ENCODE data around the gene PTPN5.

Gene PTPN5

GRCh38 chr11:18776324-18776723 is 15.3 kb downstream of the PTPN5 start:
- no peak overlapping the region for H4K8ac ChIP-seq (ENCODE audit: low read depth, low read length)
- no peak overlapping the region for H3K4ac ChIP-seq (ENCODE audit: low read depth, low read length)
- H3K18ac ChIP-seq (ENCODE audit: low read length), result no peak overlapping the region
- no peak overlapping the region for H3K27ac ChIP-seq (ENCODE audit: low read depth, low read length)
- H3K36me3 ChIP-seq (ENCODE audit: control insufficient read depth in 1 of 2, insufficient read depth in 2 of 2, low read length in 2 of 2), result no peaks in the 10 kb centered on the region
- H4K12ac ChIP-seq (ENCODE audit: low read depth, low read length), result no peak overlapping the region
- H3K23ac ChIP-seq (ENCODE audit: low read length), result no peak overlapping the region
- WGBS (ENCODE audit: extremely low coverage, insufficient coverage, insufficient read length), result no CpG with 5 or more reads among the region's 6 CpGs
- no peak overlapping the region for H2AFZ ChIP-seq (ENCODE audit: insufficient read depth, low read length, poor library complexity)
- no peak overlapping the region for H2BK120ac ChIP-seq (ENCODE audit: insufficient read depth, low read length, poor library complexity)
- no peak overlapping the region for H2BK5ac ChIP-seq (ENCODE audit: low read depth, low read length, poor library complexity)
- H3K79me1 ChIP-seq (ENCODE audit: low read length), result no peaks in the 10 kb centered on the region
- H3K14ac ChIP-seq (ENCODE audit: low read length), result no peak overlapping the region
- H3K4me2 ChIP-seq (ENCODE audit: low read length), result no peak overlapping the region
- no peaks in the 10 kb centered on the region for H3K4me1 ChIP-seq (ENCODE audit: control insufficient read depth in 1 of 2, insufficient read depth in 2 of 2, low read length in 2 of 2)
- H2BK12ac ChIP-seq (ENCODE audit: low read length), result no peak overlapping the region
- H4K91ac ChIP-seq (ENCODE audit: low read depth, low read length), result no peak overlapping the region
- H3K9me3 ChIP-seq (ENCODE audit: insufficient read depth, low read depth, low read length), result no peaks in the 10 kb centered on the region
- H3K9ac ChIP-seq (ENCODE audit: low read length), result no peak overlapping the region
- no peaks in the 10 kb centered on the region for H3K79me2 ChIP-seq (ENCODE audit: control insufficient read depth, insufficient read depth, low read length, poor library complexity)
- H3K4me3 ChIP-seq (ENCODE audit: low read depth, low read length), result no peak overlapping the region
- no peak overlapping the region for H2AK5ac ChIP-seq (ENCODE audit: low read length)
- DNase-seq, result no peak
- no peaks in the 10 kb centered on the region for H3K27me3 ChIP-seq (ENCODE audit: insufficient read depth, low read length)

- Histone ChIP-seq H3K4me2 (ENCODE audit: low read length) (no peak overlapping the region), H3K27ac (ENCODE audit: low read depth, low read length) (no peak overlapping the region), H3K4me3 (ENCODE audit: low read depth, low read length) (no peak overlapping the region), H3K14ac (ENCODE audit: low read length) (no peak overlapping the region), H3K9me3 (ENCODE audit: insufficient read depth, low read depth, low read length) (no peaks in the 10 kb centered on the region), H3K36me3 (ENCODE audit: control insufficient read depth in 1 of 2, insufficient read depth in 2 of 2, low read length in 2 of 2) (no peaks in the 10 kb centered on the region), H3K27me3 (ENCODE audit: insufficient read depth, low read length) (no peaks in the 10 kb centered on the region), H4K12ac (ENCODE audit: low read depth, low read length) (no peak overlapping the region), H2BK12ac (ENCODE audit: low read length) (no peak overlapping the region), H2AK5ac (ENCODE audit: low read length) (no peak overlapping the region), H3K18ac (ENCODE audit: low read length) (no peak overlapping the region), H3K79me2 (ENCODE audit: control insufficient read depth, insufficient read depth, low read length, poor library complexity) (no peaks in the 10 kb centered on the region), H2BK120ac (ENCODE audit: insufficient read depth, low read length, poor library complexity) (no peak overlapping the region), H2BK5ac (ENCODE audit: low read depth, low read length, poor library complexity) (no peak overlapping the region), H4K8ac (ENCODE audit: low read depth, low read length) (no peak overlapping the region), H3K23ac (ENCODE audit: low read length) (no peak overlapping the region), H3K9ac (ENCODE audit: low read length) (no peak overlapping the region), H3K79me1 (ENCODE audit: low read length) (no peaks in the 10 kb centered on the region), H3K4ac (ENCODE audit: low read depth, low read length) (no peak overlapping the region), H2AFZ (ENCODE audit: insufficient read depth, low read length, poor library complexity) (no peak overlapping the region), H4K91ac (ENCODE audit: low read depth, low read length) (no peak overlapping the region), H3K4me1 (ENCODE audit: control insufficient read depth in 1 of 2, insufficient read depth in 2 of 2, low read length in 2 of 2) (no peaks in the 10 kb centered on the region)
- DNase-seq, result peak; percentile 27 to 67
- no CpG with 5 or more reads among the region's 16 CpGs for WGBS (ENCODE audit: extremely low coverage, insufficient coverage, insufficient read length)
Measured at GRCh38 chr11:18775492-18776292, 15.9 kb downstream of the PTPN5 start.

- Histone ChIP-seq H3K4me3 (ENCODE audit: low read depth, low read length) (no peak overlapping the region), H2BK12ac (ENCODE audit: low read length) (no peak overlapping the region), H2AK5ac (ENCODE audit: low read length) (no peak overlapping the region), H3K79me2 (ENCODE audit: control insufficient read depth, insufficient read depth, low read length, poor library complexity) (no peaks in the 10 kb centered on the region), H2AFZ (ENCODE audit: insufficient read depth, low read length, poor library complexity) (no peak overlapping the region), H3K18ac (ENCODE audit: low read length) (no peak overlapping the region), H3K27ac (ENCODE audit: low read depth, low read length) (no peak overlapping the region), H3K9me3 (ENCODE audit: insufficient read depth, low read depth, low read length) (no peaks in the 10 kb centered on the region), H3K4me1 (ENCODE audit: control insufficient read depth in 1 of 2, insufficient read depth in 2 of 2, low read length in 2 of 2) (no peaks in the 10 kb centered on the region), H3K79me1 (ENCODE audit: low read length) (no peaks in the 10 kb centered on the region), H4K12ac (ENCODE audit: low read depth, low read length) (no peak overlapping the region), H4K91ac (ENCODE audit: low read depth, low read length) (no peak overlapping the region), H4K8ac (ENCODE audit: low read depth, low read length) (no peak overlapping the region), H3K23ac (ENCODE audit: low read length) (no peak overlapping the region), H3K27me3 (ENCODE audit: insufficient read depth, low read length) (no peaks in the 10 kb centered on the region), H2BK5ac (ENCODE audit: low read depth, low read length, poor library complexity) (no peak overlapping the region), H3K36me3 (ENCODE audit: control insufficient read depth in 1 of 2, insufficient read depth in 2 of 2, low read length in 2 of 2) (no peaks in the 10 kb centered on the region), H3K4me2 (ENCODE audit: low read length) (no peak overlapping the region), H3K9ac (ENCODE audit: low read length) (no peak overlapping the region), H2BK120ac (ENCODE audit: insufficient read depth, low read length, poor library complexity) (no peak overlapping the region), H3K14ac (ENCODE audit: low read length) (no peak overlapping the region), H3K4ac (ENCODE audit: low read depth, low read length) (no peak overlapping the region)
- no CpG with 5 or more reads among the region's 7 CpGs for WGBS (ENCODE audit: extremely low coverage, insufficient coverage, insufficient read length)
- peak; percentile 43 to 70 for DNase-seq
Measured at GRCh38 chr11:18774801-18775200, 16.8 kb downstream of the PTPN5 start.

- Histone ChIP-seq H4K91ac (ENCODE audit: low read depth, low read length) (no peak overlapping the region), H3K4ac (ENCODE audit: low read depth, low read length) (no peak overlapping the region), H3K4me3 (ENCODE audit: low read depth, low read length) (no peak overlapping the region), H2AK5ac (ENCODE audit: low read length) (no peak overlapping the region), H2BK12ac (ENCODE audit: low read length) (no peak overlapping the region), H4K12ac (ENCODE audit: low read depth, low read length) (no peak overlapping the region), H3K4me1 (ENCODE audit: control insufficient read depth in 1 of 2, insufficient read depth in 2 of 2, low read length in 2 of 2) (no peaks in the 10 kb centered on the region), H3K79me1 (ENCODE audit: low read length) (no peaks in the 10 kb centered on the region), H2BK120ac (ENCODE audit: insufficient read depth, low read length, poor library complexity) (no peak overlapping the region), H3K23ac (ENCODE audit: low read length) (no peak overlapping the region), H4K8ac (ENCODE audit: low read depth, low read length) (no peak overlapping the region), H3K36me3 (ENCODE audit: control insufficient read depth in 1 of 2, insufficient read depth in 2 of 2, low read length in 2 of 2) (no peaks in the 10 kb centered on the region), H3K14ac (ENCODE audit: low read length) (no peak overlapping the region), H2AFZ (ENCODE audit: insufficient read depth, low read length, poor library complexity) (no peak overlapping the region), H3K9ac (ENCODE audit: low read length) (no peak overlapping the region), H2BK5ac (ENCODE audit: low read depth, low read length, poor library complexity) (no peak overlapping the region), H3K79me2 (ENCODE audit: control insufficient read depth, insufficient read depth, low read length, poor library complexity) (no peaks in the 10 kb centered on the region), H3K27me3 (ENCODE audit: insufficient read depth, low read length) (no peaks in the 10 kb centered on the region), H3K4me2 (ENCODE audit: low read length) (no peak overlapping the region), H3K9me3 (ENCODE audit: insufficient read depth, low read depth, low read length) (no peaks in the 10 kb centered on the region), H3K27ac (ENCODE audit: low read depth, low read length) (no peak overlapping the region), H3K18ac (ENCODE audit: low read length) (no peak overlapping the region)
- WGBS (ENCODE audit: extremely low coverage, insufficient coverage, insufficient read length), result no CpG with 5 or more reads among the region's 3 CpGs
- no peak for DNase-seq
Measured at GRCh38 chr11:18773681-18774080, 17.9 kb downstream of the PTPN5 start.
